Mucosa of stomach (tissue), 1 donor: ENCODE results near the gene ZNF684.

ENCODE experiments used
- H3K27me3 ChIP-seq: one replicate; pipeline ENCODE4 v1.7.0; 2013; ENCODE audit warnings: mild to moderate bottlenecking, low read length; ENCODE audit not compliant: control insufficient read depth, insufficient read depth
- H3K36me3 ChIP-seq: one replicate; pipeline ENCODE4 v1.7.0; 2013; ENCODE audit warnings: low read length; ENCODE audit not compliant: control insufficient read depth, insufficient read depth
- H3K4me1 ChIP-seq: one replicate; pipeline ENCODE4 v1.7.0; 2013; ENCODE audit warnings: mild to moderate bottlenecking, low read length; ENCODE audit not compliant: control insufficient read depth, insufficient read depth
- H3K4me3 ChIP-seq: one replicate; pipeline ENCODE4 v1.7.0; 2013; ENCODE audit warnings: low read length
- H3K9ac ChIP-seq: one replicate; pipeline ENCODE4 v1.7.0; 2013; ENCODE audit warnings: mild to moderate bottlenecking, low read length, moderate library complexity
- H3K9me3 ChIP-seq: one replicate; pipeline ENCODE4 v1.7.0; 2013; ENCODE audit warnings: mild to moderate bottlenecking, low read length, moderate library complexity; ENCODE audit not compliant: control insufficient read depth
- donor health status: Pancreatic carcinoma.

The ZNF684 gene

DNA sequence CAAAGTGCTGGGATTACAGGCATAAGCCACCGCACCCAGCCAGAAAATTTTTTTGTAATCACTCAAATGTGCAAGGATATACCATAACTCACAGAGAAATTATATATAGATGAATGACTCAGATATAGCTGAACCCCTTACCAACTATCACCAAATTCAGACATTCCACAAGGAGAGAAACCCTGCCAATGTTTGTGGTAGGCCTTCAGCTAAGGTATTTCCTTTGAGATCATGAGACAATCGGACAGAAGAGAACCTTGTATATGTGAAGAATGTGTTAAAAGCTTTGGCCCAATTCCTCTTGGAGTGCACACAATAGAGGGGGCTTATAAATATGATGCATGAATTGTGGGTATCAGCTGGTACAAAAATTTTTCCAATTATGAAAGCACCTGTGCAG, 50.7 kb downstream of the ZNF684 start:
- Histone ChIP-seq H3K9ac (no peak overlapping the region), H3K4me3 (no peak overlapping the region), H3K9me3 (no peaks in the 10 kb centered on the region), H3K4me1 (no peaks in the 10 kb centered on the region), H3K27me3 (no peaks in the 10 kb centered on the region), H3K36me3 (no peaks in the 10 kb centered on the region)

DNA sequence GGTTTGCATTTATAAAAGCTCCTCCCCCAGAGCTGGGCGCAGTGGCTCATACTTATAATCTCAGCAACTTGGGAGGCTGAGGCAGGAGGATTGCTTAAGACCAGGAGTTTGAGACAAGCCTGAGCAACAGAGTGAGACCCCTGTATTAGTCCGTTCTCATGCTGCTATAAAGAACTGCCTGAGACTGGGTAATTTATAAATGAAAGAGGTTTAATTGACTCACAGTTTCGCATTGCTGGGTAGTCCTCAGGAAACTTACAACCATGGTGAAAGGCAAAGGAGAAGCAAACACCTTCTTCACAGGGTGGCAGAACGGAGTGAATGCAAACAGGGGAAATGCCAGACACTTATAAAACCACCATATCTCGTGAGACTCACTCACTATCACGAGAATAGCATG, 52.5 kb downstream of the ZNF684 start:
- Histone ChIP-seq H3K4me3 (no peak overlapping the region), H3K27me3 (no peaks in the 10 kb centered on the region)

DNA sequence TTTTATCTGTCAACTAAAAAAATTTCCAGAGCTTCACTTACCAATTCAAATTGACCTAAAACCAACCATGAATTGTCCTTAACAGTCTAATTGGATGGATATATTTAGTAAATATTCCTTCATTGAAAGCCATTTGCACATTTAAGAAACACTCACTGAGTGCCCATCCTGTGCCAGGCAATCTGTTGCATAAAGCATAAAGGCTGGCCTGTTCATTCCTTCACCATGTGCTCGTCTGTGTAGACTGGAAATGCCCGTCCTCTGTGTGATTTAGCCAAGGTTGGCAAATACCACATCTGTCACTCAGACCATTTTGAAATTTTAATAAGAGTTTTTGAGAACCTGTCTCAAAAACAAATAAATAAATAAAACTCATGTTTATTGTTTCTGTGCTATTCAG, 57.1 kb downstream of the ZNF684 start:
- Histone ChIP-seq H3K9me3 (no peaks in the 10 kb centered on the region), H3K4me1 (no peaks in the 10 kb centered on the region), H3K9ac (no peak overlapping the region)

More for the DNA sequence above, 52.5 kb downstream of the ZNF684 start:
- H3K4me1 ChIP-seq = no peaks in the 10 kb centered on the region
- no peak overlapping the region for H3K9ac ChIP-seq
- no peaks in the 10 kb centered on the region for H3K36me3 ChIP-seq
- no peaks in the 10 kb centered on the region for H3K9me3 ChIP-seq

DNA sequence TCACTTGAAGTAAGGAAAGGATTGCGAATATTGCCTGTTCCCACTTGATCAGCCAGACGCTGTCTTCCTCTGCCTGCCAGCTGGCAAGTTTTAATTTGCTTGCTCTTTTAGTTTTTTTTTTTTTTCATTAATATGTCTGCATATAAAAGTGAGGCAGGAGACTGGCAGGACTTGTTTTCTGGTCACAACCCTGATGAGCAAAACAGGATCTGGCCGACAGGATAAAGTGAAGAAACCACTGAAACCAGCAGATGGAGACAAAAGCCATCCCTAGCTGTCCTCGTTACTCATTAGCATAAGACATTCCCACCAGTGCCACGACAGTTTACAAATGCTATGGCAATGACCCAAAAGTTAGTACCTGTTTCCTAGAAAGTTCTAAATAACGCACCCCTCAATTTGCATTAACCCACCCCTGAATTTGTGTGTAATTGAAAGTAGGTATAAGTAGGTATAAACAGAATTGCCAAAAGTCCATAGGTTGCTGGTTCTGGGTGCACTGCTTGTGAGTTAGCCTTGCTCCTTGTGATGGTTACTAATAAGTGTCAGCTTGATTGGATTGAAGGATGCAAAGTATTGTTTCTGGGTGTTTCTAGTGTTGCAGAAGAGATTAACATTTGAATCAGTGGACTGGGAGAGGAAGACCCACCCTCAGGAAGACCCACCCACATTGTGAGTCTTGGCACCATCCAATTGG, 60.8 kb downstream of the ZNF684 start:
- Histone ChIP-seq H3K36me3 (no peaks in the 10 kb centered on the region), H3K4me3 (no peak overlapping the region), H3K27me3 (no peaks in the 10 kb centered on the region), H3K9ac (no peak overlapping the region), H3K9me3 (no peaks in the 10 kb centered on the region), H3K4me1 (no peaks in the 10 kb centered on the region)

More for the DNA sequence above, 57.1 kb downstream of the ZNF684 start:
- Histone ChIP-seq H3K36me3 (no peaks in the 10 kb centered on the region), H3K4me3 (no peak overlapping the region), H3K27me3 (no peaks in the 10 kb centered on the region)

DNA sequence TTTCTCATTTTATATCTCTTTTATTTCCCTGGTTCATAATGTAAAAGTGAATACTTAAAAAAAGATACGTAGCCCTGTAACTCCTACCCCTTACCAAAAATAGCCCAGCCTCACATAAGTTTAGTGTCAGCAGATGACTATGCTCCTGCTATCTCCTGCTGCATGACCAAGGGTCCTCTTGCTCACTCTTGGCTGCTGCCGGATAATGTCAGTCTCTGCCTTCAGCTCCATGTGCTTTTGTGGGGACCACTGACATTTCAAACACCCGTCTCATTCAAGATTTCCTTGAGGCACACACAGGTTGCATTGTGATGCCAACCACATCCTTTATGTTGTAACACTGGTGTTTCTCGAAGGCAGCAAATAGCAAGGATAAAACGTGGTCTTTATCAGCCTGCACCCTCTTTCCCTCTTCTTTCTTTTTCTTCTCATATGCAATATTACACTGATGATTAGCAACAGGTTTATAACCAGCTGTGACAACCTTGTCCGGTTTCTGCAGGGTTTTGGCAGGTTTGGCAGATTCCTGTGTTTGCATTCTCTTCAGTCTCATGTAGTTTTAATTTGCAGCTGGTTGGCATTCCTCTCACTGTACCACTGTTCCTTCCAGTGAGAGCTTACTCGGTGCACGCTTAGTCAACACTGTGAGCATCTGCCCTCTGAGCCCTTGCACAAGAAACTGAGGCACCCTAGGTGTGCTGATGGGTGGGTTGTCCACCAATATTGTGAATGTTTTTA, 62.2 kb downstream of the ZNF684 start:
- Histone ChIP-seq H3K4me3 (no peak overlapping the region), H3K27me3 (no peaks in the 10 kb centered on the region), H3K9me3 (no peaks in the 10 kb centered on the region), H3K9ac (no peak overlapping the region), H3K36me3 (no peaks in the 10 kb centered on the region), H3K4me1 (no peaks in the 10 kb centered on the region)

DNA sequence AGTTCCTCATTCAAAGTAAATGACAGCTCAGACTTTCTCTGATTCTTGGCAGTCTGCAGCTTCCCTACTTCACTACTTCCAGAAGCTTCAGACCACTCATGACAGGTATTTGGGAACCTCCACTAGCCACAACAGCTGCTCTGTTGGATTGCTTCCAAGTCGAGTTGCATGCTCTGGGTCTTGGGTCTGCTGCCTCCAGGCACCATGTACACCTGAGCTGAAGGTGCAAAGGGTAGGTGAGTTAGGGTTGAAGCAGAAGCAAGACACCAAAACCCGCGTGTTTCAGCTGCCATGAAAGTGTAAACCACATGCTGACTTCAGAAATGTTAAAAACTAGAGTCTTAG, 62.7 kb downstream of the ZNF684 start:
- no peaks in the 10 kb centered on the region for H3K4me1 ChIP-seq
- H3K27me3 ChIP-seq = no peaks in the 10 kb centered on the region
- no peak overlapping the region for H3K9ac ChIP-seq
- no peaks in the 10 kb centered on the region for H3K9me3 ChIP-seq
- H3K4me3 ChIP-seq = no peak overlapping the region
- H3K36me3 ChIP-seq = no peaks in the 10 kb centered on the region

DNA sequence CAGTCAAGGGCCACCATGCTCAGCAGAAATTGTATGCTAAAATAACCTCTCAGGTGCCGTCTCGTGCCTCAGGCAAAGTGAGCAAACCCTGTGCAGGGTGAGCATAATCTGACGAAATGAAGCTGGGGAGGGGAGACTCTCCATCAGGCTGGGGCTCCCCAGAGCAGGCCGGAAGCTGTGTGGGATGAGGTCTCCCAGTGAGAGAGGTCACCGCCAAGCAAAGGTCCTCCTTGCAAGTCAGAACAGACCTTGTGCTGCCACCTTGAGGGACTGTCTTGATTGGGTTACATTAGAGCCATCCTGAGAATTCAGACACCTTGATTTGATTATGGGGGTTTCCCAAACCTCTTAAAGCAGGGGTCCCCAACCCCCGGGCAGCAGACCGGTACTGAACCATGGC, 64.2 kb downstream of the ZNF684 start:
- no peaks in the 10 kb centered on the region for H3K27me3 ChIP-seq
- H3K4me1 ChIP-seq = no peaks in the 10 kb centered on the region

More for the DNA sequence above, 64.2 kb downstream of the ZNF684 start:
- H3K36me3 ChIP-seq = no peaks in the 10 kb centered on the region
- no peak overlapping the region for H3K9ac ChIP-seq
- no peaks in the 10 kb centered on the region for H3K9me3 ChIP-seq
- no peak overlapping the region for H3K4me3 ChIP-seq
